Upper lobe of right lung (tissue), 1 donor: ENCODE measurements around the gene NUTF2. TPM values are rescaled to one million over a fixed set of nuclear protein-coding genes. Genes with fewer than 3 reads are reported as not detected.

Experiments
- ATAC-seq: fragments of 200-7000 bp; cut with Tn5 transposase; one replicate; pipeline ENCODE4 v1.9.1; 2020; ENCODE audit warnings: mild to moderate bottlenecking, moderate library complexity
- DNase-seq: peaks from one replicate; pipeline ENCODE4 v3.0.0-alpha.2; 2020
- H3K27ac ChIP-seq: fragments of 200-600 bp; one replicate; pipeline ENCODE4 v1.8.0; 2022
- H3K27me3 ChIP-seq: fragments of 200-600 bp; one replicate; pipeline ENCODE4 v1.8.0; 2022; ENCODE audit warnings: mild to moderate bottlenecking
- H3K36me3 ChIP-seq: fragments of 200-600 bp; one replicate; pipeline ENCODE4 v1.8.0; 2022
- H3K4me1 ChIP-seq: fragments of 200-600 bp; one replicate; pipeline ENCODE4 v1.8.0; 2022
- H3K4me3 ChIP-seq: fragments of 200-600 bp; one replicate; pipeline ENCODE4 v1.8.0; 2022; ENCODE audit warnings: mild to moderate bottlenecking
- H3K9me3 ChIP-seq: fragments of 200-600 bp; one replicate; pipeline ENCODE4 v1.8.0; 2022
- CTCF ChIP-seq: fragments of 200-600 bp; IDR thresholded peaks from one replicate; pipeline ENCODE4 v1.8.0; 2022; ENCODE audit warnings: antibody characterized with exemption
- intact Hi-C: fragments of 100-400 bp; cut with DNase I; formaldehyde crosslinking; loops from one replicate; pipeline ENCODE4 v1.11.0; 2022
- total RNA-seq: library from RNA; stranded (reverse); fragmentation: NEBNext Ultra II Directional; extraction: Animal tissue kit (Norgen Biotek cat#: 25700); gene quantifications from one replicate; pipeline ENCODE4 v1.2.1, GENCODE V29; 2021
- donor health status: DM: no; HTN: yes; CAD: no; lungs with severe emphysema.

Gene NUTF2
- total RNA-seq, 1 donor from 2014 or later: 55.0 TPM

DNA sequence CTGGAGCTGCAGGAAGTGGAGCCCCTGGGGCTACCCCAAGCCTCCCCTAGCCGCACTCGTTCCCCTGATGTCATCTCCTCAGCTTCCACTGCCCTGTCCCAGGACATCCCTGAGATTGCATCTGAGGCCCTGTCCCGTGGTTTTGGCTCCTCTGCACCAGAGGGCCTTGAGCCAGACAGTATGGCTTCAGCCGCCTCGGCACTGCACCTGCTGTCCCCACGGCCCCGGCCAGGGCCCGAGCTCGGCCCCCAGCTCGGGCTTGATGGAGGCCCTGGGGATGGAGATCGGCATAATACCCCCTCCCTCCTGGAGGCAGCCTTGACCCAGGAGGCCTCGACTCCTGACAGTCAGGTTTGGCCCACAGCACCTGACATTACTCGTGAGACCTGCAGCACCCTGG lies 33.9 kb downstream of the NUTF2 start:
- ATAC-seq (no peak), DNase-seq (no peak)
- no peak for TF ChIP-seq CTCF
- Histone ChIP-seq H3K9me3 (no peaks in the 10 kb centered on the region), H3K27ac (no peak overlapping the region), H3K4me1 (peaks cover 4% of the 10 kb centered on the region), H3K4me3 (no peak overlapping the region), H3K27me3 (no peaks in the 10 kb centered on the region), H3K36me3 (peaks cover 75% of the 10 kb centered on the region)
- intact Hi-C loops: loop anchor here (10.0 kb wide), 1 partner anchor 164 kb away; no protein-coding TSS in a partner anchor

- H3K4me3 ChIP-seq: no peak overlapping the region
- peaks cover 76% of the 10 kb centered on the region for H3K36me3 ChIP-seq
- intact Hi-C loops: loop anchor here (10.0 kb wide), 1 partner anchor 163 kb away; no protein-coding TSS in a partner anchor
- no peak overlapping the region for H3K27ac ChIP-seq
- no peak for DNase-seq
- H3K9me3 ChIP-seq: no peaks in the 10 kb centered on the region
- no peak for ATAC-seq
- peaks cover 4% of the 10 kb centered on the region for H3K4me1 ChIP-seq
- no peaks in the 10 kb centered on the region for H3K27me3 ChIP-seq
- no peak for TF ChIP-seq CTCF
These were observed 35.0 kb downstream of the NUTF2 start for GRCh38 chr16:67881621-67882161.

DNA sequence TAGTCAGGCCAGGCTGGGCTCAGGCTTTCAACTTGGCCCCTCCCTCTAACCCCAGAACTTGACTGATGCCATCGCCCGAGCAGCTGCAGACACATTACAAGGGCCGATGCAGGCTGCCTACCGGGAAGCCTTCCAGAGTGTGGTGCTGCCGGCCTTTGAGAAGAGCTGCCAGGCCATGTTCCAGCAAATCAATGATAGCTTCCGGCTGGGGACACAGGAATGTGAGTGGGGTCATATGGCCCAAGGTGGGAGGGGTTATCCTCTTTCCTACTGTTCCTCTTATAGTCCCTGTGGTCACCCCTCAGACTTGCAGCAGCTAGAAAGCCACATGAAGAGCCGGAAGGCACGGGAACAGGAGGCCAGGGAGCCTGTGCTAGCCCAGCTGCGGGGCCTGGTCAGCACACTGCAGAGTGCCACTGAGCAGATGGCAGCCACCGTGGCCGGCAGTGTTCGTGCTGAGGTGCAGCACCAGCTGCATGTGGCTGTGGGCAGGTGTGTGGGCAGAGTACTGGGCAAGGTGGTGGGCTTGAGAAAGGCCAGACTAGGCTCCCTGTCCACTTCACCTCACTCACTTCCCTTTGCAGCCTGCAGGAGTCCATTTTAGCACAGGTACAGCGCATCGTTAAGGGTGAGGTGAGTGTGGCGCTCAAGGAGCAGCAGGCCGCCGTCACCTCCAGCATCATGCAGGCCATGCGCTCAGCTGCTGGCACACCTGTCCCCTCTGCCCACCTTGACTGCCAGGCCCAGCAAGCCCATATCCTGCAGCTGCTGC lies 35.8 kb downstream of the NUTF2 start:
- Histone ChIP-seq H3K27me3 (no peaks in the 10 kb centered on the region), H3K9me3 (no peaks in the 10 kb centered on the region), H3K4me3 (no peak overlapping the region), H3K4me1 (peaks cover 4% of the 10 kb centered on the region), H3K27ac (no peak overlapping the region), H3K36me3 (peaks cover 67% of the 10 kb centered on the region)
- ATAC-seq (no peak), DNase-seq (no peak)
- no peak for TF ChIP-seq CTCF
- intact Hi-C loops: loop anchor here (10.0 kb wide), 1 partner anchor 162 kb away; no protein-coding TSS in a partner anchor

DNA sequence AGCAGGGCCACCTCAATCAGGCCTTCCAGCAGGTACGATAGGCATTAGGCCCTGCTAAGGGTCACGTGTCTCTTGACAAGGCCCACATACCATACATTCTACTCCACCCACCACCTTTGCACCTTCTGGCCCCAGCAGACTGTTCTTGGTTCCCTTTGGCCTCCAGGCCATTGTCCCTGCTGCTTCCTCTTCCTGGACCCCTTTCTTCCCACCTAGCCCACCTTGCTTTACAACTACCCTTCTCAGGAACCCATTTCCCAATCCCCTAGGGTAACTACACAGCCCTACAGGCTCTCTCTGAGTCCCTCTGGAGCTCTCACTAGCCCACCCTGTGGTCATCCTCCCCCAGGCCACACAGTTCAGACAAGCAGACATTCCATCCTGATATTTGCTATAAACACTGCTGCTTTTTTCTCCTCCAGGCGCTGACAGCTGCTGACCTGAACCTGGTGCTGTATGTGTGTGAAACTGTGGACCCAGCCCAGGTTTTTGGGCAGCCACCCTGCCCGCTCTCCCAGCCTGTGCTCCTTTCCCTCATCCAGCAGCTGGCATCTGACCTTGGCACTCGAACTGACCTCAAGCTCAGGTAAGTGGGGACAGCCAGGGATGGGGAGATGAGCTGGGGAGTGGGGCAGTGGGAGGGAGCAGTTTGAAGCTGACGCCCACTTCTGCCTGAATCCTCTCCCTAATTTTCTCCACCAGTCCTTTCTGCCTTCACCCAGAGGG lies 36.6 kb downstream of the NUTF2 start:
- ATAC-seq (no peak), DNase-seq (no peak)
- Histone ChIP-seq H3K36me3 (peaks cover 60% of the 10 kb centered on the region), H3K4me1 (peaks cover 4% of the 10 kb centered on the region), H3K9me3 (no peaks in the 10 kb centered on the region), H3K27me3 (no peaks in the 10 kb centered on the region), H3K4me3 (no peak overlapping the region), H3K27ac (no peak overlapping the region)
- intact Hi-C loops: loop anchor here (10.0 kb wide), 1 partner anchor 161 kb away; no protein-coding TSS in a partner anchor
- no peak for TF ChIP-seq CTCF

DNA sequence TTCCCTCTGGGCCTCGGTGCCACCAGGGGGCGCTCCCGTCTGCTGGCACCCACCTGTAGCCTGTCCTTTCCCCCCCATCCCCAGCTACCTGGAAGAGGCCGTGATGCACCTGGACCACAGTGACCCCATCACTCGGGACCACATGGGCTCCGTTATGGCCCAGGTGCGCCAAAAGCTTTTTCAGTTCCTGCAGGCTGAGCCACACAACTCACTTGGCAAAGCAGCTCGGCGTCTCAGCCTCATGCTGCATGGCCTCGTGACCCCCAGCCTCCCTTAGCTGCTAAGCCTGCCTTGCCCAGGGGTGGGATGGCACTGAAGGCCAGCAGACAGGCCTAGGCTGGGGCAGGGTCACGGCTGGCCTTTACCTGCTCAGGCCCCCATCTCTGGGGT lies 37.1 kb downstream of the NUTF2 start:
- ATAC-seq: peak; percentile 75
- H3K9me3 ChIP-seq: no peaks in the 10 kb centered on the region
- intact Hi-C loops: loop anchor here (10.0 kb wide), 1 partner anchor 161 kb away; no protein-coding TSS in a partner anchor
- no peak overlapping the region for H3K27ac ChIP-seq
- H3K4me3 ChIP-seq: no peak overlapping the region
- peak; percentile 87 for DNase-seq
- H3K27me3 ChIP-seq: no peaks in the 10 kb centered on the region
- peaks cover 4% of the 10 kb centered on the region for H3K4me1 ChIP-seq
- H3K36me3 ChIP-seq: peaks cover 54% of the 10 kb centered on the region
- TF ChIP-seq CTCF: peak; percentile 91
